ENCODE data around the gene HNRNPA2B1. TPM values are rescaled to one million over a fixed set of nuclear protein-coding genes. Genes with fewer than 3 reads are reported as not detected.

HNRNPA2B1 gene
- total and polyA plus RNA-seq, 2 of the 4 experiments (the other 2 are of a cell fraction): 49.3 to 515 TPM

DNA sequence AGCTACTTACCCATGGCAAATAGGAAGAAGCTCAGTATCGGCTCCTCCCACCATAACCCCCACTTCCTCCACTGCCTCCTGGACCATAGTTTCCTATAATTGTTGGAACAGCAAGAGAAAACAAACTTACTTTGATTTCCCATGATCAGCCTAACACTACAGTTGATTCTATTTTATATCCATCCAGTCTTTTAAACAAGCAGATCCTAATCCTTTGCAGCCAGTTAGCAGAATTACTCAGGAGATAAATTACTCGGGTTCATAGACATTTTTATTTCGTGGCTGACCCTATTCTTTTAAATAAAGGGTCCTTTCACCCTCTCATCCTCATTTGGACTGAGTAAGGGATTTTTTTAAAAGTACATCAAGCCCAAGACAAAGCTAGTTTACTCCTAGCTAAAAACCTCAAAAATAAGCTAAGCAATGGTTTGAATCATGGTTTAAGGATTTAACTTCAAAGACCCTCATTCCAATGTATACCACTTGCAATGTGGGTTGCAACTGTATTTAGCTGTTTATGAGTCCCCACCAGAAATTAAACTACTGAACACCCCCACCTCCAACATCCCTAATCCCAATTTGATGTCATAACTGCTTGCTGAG lies 8.0 kb downstream of the HNRNPA2B1 start:
- no peak overlapping the region for H3K18ac ChIP-seq (ENCODE audit: low read depth, low read length)
- H3K14ac ChIP-seq (replicated peaks; ENCODE audit: low read depth, low read length): no peak overlapping the region
- H2AFZ ChIP-seq (replicated peaks; ENCODE audit: low read length, poor library complexity): no peak overlapping the region
- H3K27ac ChIP-seq (ENCODE audit: insufficient read depth, low read length): no peak overlapping the region
- WGBS, 2 experiments (ENCODE audit: extremely low coverage in 2 of 2, insufficient read length in 1 of 2): no CpG with 5 or more reads among the region's 3 CpGs
- H3K4me3 ChIP-seq (ENCODE audit: insufficient read depth, low read depth, low read length): no peak overlapping the region
- BruUV-seq (replicated peaks): no TSS peak
- H2BK20ac ChIP-seq (ENCODE audit: low read depth, low read length): no peak overlapping the region
- H4K20me1 ChIP-seq (ENCODE audit: insufficient read depth, low read length): peaks cover 90% of the 10 kb centered on the region
- H2BK120ac ChIP-seq (ENCODE audit: low read depth, low read length): no peak overlapping the region
- peaks cover 5% of the 10 kb centered on the region for H3K4me1 ChIP-seq (ENCODE audit: control insufficient read depth, insufficient read depth, low read length)
- ATAC-seq (ENCODE audit: low read depth): no peak
- no peak overlapping the region for H3K4ac ChIP-seq (ENCODE audit: low read depth, low read length)
- no peak overlapping the region for H4K8ac ChIP-seq (ENCODE audit: low read depth in 2 of 2, low read length in 2 of 2)
- no peak overlapping the region for H4K91ac ChIP-seq (ENCODE audit: insufficient read depth, low read depth, low read length)
- no peaks in the 10 kb centered on the region for H3K27me3 ChIP-seq (ENCODE audit: control insufficient read depth, insufficient read depth, low read length)
- ChIA-PET POLR2A (ENCODE audit: unreplicated experiment) (interaction anchor here (0.5 kb wide), 1 partner anchor 115 kb away, joined by 10 read pairs; no protein-coding TSS in a partner anchor), CTCF (interaction anchor here (1.3 kb wide), 1 partner anchor 10 kb away, joined by 3 read pairs; no protein-coding TSS in a partner anchor)
- H3K9me3 ChIP-seq (ENCODE audit: control insufficient read depth, insufficient read depth, low read length): no peaks in the 10 kb centered on the region
- in situ Hi-C loops (cut with MboI; ENCODE audit: low sequenced_read_pairs): loop anchor here (10.0 kb wide), 2 partner anchors 912 to 952 kb away; partner anchors contain the start of genes HOXA2, HOXA5 and HOXA6
- no peak for DNase-seq
- no peaks in the 10 kb centered on the region for H3K9me1 ChIP-seq (ENCODE audit: insufficient read depth, low read length)
- H3K9ac ChIP-seq (ENCODE audit: low read depth, low read length): no peak overlapping the region
- H2AK9ac ChIP-seq (replicated peaks; ENCODE audit: low read depth, low read length, poor library complexity): no peak overlapping the region
- H3K36me3 ChIP-seq (ENCODE audit: control insufficient read depth, insufficient read depth, low read length): peaks cover 60% of the 10 kb centered on the region
- dilution Hi-C loops (cut with HindIII; ENCODE audit: low sequenced_read_pairs, unreplicated experiment): no loop called here
- H3K79me1 ChIP-seq (ENCODE audit: low read depth in 1 of 2, low read length in 2 of 2): peaks cover 36 to 57% of the 10 kb centered on the region in 2 experiments
- no peak overlapping the region for H2BK15ac ChIP-seq (ENCODE audit: low read depth, low read length)
- H3K56ac ChIP-seq (ENCODE audit: extremely low read depth, insufficient read depth, low read length): no peak overlapping the region
- no peak overlapping the region for H2AK5ac ChIP-seq (ENCODE audit: low read depth, low read length)
- no peak overlapping the region for H3K4me2 ChIP-seq (ENCODE audit: low read depth, low read length)
- TF ChIP-seq POLR2A (IDR thresholded peaks at IDR 0.05; ENCODE audit: low read depth, low read length) (no peak), BHLHE40 (IDR thresholded peaks at IDR 0.05; ENCODE audit: low read depth, low read length) (no peak), RAD21 (IDR thresholded peaks at IDR 0.05; ENCODE audit: low read length) (no peak), SMC3 (IDR thresholded peaks at IDR 0.05; ENCODE audit: low read depth, low read length) (no peak), CTCF (conservative IDR thresholded peaks at IDR 0.05; ENCODE audit: low read depth, low read length) (no peak), MXI1 (IDR thresholded peaks at IDR 0.05; ENCODE audit: borderline replicate concordance, low read depth, low read length) (no peak), ELK1 (IDR thresholded peaks at IDR 0.05; ENCODE audit: borderline replicate concordance, low read depth, low read length) (no peak), MAZ (IDR thresholded peaks at IDR 0.05; ENCODE audit: borderline replicate concordance, low read depth, low read length) (no peak), RFX5 (IDR thresholded peaks at IDR 0.05; ENCODE audit: low read depth, low read length) (no peak), NFE2L2 (IDR thresholded peaks at IDR 0.05; ENCODE audit: low read depth, low read length) (no peak), CHD1 (IDR thresholded peaks at IDR 0.05; ENCODE audit: low read depth, low read length) (no peak), MAFK (IDR thresholded peaks at IDR 0.05; ENCODE audit: low read depth, low read length) (no peak), RCOR1 (IDR thresholded peaks at IDR 0.05; ENCODE audit: insufficient replicate concordance, low read length) (no peak), FOS (IDR thresholded peaks at IDR 0.05; ENCODE audit: low read depth, low read length) (no peak), CEBPB (IDR thresholded peaks at IDR 0.05; ENCODE audit: low read depth, low read length) (no peak)
- TF ChIP-seq, protein P1, sequence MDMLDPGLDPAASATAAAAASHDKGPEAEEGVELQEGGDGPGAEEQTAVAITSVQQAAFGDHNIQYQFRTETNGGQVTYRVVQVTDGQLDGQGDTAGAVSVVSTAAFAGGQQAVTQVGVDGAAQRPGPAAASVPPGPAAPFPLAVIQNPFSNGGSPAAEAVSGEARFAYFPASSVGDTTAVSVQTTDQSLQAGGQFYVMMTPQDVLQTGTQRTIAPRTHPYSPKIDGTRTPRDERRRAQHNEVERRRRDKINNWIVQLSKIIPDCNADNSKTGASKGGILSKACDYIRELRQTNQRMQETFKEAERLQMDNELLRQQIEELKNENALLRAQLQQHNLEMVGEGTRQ (IDR thresholded peaks at IDR 0.05; ENCODE audit: low read depth, low read length): no peak
- peak overlapping the region; percentile 45; the same call in 1 of the 2 replicates for H3K23ac ChIP-seq (ENCODE audit: low read depth, low read length)
- H4K5ac ChIP-seq (ENCODE audit: low read depth, low read length): no peak overlapping the region
- intact Hi-C loops (cut with micrococcal nuclease): no loop called here
- no peak overlapping the region for H2BK5ac ChIP-seq (ENCODE audit: low read depth, low read length, poor library complexity, severe bottlenecking)

All from IMR-90 (cell line).